NCI-H187 treated with DMSO at 0.1 percent for 48 hours (cell line): ENCODE data around the gene USP9Y.

ENCODE experiments used
- DNase-seq: peaks from one replicate; lab custom pipeline; 2025; lab: John Stamatoyannopoulos, UW

Gene USP9Y

DNA sequence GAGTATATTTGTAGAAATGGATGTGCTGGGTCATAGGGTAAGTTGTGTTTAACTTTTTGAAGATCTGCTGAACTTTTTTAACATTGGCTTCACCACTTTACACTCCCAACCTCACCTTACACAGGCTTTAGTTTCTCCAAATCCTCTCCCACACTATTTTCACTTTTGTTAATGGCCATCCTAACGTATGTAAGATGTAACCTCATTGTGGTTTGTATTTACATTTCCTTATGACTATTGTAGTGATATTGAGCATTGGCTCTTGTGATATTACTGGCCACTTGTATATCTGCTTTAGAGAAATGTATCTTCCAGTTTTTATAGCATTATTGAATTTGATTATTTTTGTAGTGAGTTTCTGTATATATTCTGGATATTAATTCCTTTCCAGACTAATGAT is 93.0 kb downstream of the USP9Y start:
- DNase-seq: no peak

DNA sequence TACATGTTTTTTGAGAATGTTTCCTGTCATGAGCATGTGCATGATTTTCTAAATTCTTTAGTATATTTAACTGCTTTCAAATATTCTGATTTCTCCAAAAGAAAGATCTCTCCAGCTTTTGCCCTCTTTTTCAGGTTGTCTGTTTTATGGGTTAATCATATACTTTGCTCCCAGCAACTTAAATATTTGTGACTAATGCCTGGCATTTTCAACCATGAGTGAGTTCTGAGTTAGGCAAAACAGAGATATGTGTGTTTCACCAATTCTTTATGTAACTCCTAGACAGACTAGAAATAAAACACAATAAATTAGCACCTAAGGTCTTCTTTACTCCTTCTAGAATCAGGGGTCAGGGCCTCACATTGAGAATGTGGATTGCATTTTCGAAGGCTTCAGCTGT is 107.0 kb downstream of the USP9Y start:
- DNase-seq: no peak

DNA sequence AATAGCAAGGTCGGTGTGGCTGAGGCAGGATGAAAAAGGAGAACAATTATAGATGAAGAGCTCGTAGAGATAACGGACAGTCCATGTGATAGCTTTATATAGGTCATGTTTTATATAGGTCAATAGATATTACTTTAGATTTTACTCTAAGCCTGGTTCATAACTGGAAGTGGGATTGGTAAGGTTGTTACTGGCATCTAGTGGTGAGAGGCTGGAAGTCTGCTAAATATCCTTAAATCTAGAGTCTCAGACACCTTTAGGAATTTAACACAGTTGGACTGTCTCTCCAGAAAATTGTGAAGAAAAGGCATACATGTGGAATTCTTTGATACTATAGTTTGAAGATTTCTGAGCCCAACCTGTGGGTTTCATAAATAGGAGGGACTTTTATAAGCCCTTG is 108.0 kb downstream of the USP9Y start:
- no peak for DNase-seq

DNA sequence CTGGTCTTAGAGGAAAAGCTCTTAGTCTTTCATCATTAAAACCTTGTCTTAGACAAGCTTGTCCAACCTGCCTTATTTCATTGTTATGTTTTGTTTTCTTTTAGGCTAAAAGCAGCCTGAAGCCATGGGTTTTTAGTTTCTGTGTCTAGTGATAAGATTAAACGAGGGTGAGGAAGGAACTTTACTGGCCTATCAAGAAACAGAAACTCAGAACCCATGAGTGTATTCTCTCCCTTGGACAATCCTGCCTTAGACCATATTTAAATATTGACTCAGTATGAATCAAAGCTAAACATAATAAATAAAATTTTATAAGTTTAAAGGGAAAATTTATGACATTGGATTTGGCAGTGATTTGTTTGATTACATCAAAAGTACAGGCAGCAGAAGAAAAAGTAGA is 122.4 kb downstream of the USP9Y start:
- DNase-seq: no peak

DNA sequence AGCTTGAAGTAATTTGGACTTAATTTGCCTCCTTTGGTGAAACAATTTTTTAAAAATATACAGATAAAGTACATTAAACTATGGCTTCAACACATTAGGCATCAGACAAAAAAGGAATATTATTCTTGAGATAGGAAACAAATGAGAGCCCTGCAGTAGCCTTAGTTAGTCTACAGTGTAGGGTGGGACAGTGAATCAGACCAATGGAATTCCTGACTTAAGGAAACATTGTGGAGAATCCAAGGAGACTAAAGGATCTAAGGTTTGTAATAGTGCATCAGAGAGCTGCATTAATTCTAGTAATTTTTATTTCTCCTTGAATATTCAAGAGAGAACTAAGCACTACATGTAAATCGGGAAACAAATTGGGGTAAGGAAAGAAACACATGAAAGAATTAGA is 125.8 kb downstream of the USP9Y start:
- DNase-seq: no peak

DNA sequence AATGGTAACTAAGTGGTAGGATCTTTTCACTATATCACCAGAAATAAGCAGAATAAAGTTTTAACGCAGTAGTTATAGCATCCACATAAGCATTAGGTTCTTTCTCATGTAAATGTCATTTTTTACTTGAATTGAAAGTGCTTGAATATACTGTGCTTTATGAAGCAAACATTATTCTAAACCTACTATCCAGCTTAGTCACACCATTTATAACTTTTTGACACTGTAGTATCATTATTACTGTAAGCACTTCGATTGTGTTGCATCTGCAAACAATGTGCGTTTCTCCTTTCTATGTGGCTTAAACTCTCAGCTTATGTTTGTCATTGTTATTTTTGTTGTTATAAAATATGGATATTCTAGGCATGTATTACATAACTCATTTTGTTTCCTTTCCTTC is 132.3 kb downstream of the USP9Y start:
- DNase-seq: no peak

DNA sequence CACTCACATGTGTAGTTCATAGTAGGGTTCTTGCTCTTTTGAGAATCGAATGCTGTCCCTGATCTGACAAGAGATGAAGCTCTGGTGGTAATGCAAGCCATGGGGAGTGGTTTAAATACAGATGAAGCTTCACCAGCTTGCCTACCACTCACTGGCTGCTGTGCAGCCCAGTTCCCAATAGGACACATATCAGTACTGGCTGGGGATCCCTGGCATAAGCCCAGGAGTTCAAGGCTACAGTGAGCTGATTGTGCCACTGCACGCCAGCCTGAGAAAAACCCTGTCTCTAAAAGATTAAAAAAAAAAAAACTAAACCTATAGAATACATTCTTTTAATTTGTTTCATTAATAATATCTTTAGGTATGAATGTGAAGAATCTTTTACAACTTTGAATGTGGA is 136.5 kb downstream of the USP9Y start:
- DNase-seq: no peak

DNA sequence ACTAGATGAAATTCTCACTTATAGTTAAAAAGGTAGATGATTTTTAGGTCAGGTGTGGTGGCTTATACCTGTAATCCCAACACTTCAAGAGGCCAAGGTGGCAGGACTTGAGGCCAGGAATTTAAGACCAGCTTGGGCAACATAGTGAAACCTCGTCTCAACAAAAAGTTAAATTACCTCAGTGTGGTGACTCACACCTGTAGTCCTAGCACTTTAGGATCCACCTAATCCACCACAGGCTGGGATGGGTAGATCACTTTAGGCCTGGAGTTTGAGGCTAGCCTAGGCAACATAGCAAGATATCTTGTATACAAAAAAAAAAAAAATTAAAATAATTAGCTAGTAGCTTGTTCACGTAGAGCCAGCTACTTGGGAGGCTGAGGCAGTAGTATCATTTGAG is 140.3 kb downstream of the USP9Y start:
- DNase-seq: no peak

DNA sequence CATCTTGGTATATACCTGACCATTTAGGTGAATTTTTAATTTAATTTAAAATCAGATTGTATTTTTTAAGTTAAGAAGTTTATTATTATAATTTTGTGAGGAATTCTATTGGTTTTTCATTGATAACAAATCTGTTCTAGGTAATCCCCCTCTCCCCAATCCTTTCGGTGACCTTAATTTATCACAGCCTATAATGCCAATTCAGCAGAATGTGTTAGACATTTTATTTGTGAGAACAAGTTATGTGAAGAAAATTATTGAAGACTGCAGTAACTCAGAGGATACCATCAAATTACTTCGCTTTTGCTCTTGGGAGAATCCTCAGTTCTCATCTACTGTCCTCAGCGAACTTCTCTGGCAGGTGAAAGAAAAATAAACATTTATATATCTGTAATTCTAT is 145.8 kb downstream of the USP9Y start:
- DNase-seq: no peak

DNA sequence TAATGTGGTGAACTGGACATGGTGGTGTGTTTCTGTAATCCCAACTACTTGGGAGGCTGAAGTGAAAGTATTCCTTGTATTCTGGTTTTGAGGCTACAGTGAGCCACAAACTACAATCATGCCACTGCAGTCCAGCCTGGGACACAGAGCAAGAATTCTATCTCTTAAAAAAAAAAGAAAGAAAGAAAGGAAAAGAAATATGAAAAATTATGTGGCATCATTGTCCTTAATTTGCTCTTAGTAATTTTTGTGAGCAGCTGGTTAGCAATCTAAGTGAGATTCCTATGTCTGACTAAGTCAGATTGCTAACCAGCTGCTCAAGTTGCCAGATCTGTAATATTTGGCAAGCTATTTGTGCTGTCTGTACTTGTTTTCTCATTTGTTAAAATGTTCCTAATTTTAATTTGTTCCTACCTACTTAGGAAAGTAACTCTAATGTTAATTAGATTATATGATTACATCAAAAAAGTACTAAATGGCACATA is 154.8 kb downstream of the USP9Y start:
- no peak for DNase-seq

DNA sequence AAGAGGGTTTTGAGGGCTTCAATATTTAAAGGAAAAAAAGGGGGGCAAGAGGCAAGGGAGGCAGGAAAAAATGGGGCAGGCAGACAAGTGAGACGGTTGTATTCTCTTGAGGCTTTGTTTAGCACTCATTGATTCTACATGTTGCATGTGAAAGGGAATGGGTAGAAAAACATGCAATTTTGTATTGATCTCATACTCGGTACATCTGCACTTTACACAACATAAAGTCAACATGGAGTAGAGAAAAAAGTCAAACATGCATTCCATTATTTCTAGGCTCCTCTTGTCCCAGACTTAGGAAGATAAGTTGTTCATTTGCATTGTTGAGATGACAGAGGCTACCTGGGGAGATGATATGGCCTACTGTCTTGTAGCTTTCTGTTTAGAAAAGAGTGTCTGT is 166.9 kb downstream of the USP9Y start:
- no peak for DNase-seq

DNA sequence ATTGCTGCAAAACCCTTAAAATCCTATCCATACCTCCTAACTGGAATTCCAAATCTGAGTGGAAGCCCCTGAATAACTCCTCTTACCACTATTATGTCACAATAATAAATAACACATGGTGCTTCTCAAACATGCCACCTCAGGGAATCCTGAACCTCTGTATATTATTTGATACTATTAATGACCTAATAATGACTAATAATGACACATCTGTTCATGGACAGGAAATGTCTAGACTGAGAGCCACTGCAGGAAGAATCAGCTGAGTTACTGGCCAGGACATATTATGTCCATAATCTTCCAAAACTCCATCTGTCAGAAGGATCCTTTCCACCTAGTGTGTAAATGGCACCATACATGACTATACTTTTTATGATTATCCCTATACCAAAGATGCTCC is 195.9 kb downstream of the USP9Y start:
- DNase-seq: no peak

DNA sequence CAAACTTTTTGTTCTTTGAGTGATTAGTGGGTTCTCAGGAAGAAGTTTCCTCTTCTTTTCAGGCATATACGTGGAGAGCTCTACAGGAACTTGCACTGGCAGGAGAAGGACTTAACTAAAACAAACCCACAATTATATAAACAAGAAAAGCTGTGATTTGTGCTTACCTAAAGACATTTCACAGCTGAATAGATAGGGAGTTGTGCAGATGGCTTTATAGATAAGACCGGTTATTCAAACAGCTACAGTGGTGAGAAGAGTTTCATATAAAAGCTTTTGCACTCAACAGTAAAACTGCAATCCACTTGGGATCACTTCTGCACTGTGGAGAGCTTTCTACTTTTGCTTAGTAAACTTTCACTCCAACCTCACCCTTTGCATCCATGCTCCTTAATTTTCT is 197.6 kb downstream of the USP9Y start:
- DNase-seq: no peak

DNA sequence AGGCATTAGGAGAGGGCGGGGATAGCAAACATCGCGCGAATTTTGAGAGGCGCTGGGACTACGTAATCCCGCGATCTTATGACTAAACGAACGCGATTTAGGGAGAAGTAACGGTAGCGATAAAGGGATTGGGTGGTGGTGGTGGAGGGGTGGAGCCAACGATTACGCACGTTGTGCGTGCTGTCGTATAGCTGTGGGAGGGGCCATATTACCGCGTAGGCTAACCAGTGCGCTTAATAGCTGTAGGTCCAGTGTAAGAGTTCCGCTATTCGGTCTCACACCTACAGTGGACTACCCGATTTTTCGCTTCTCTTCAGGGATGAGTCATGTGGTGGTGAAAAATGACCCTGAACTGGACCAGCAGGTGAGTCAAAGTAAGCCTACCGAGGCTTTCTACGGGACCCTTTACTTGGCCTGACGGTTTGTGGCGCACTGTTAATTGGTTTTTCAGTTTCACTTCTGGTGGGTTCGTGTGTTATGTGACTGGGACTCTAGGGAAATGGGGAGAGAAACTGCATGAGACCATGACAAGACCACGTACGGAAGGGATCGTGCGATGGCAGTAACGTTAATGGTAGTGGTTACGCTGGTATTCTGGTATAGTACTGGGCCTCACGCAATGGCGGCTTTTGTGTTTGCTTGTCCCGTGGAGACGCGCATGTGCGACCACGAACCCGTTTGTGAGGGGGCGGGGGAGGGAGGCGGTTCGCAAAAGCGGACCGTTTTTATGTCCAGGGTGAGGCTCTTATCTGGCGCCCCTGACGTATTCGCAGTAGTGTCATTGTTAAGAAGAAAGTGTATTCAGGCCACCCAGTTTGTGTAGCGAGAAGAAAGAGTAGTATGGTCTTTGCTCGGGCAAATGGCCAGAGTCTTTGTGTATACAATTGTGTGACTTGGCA is 203.8 kb downstream of the USP9Y start, which contains the start of gene DDX3Y:
Gene DDX3Y, plus strand, starts transcription at position 251 of the 899 bp plus-strand sequence. Its CDS starts 69 bp downstream, at position 320.
- no peak for DNase-seq

DNA sequence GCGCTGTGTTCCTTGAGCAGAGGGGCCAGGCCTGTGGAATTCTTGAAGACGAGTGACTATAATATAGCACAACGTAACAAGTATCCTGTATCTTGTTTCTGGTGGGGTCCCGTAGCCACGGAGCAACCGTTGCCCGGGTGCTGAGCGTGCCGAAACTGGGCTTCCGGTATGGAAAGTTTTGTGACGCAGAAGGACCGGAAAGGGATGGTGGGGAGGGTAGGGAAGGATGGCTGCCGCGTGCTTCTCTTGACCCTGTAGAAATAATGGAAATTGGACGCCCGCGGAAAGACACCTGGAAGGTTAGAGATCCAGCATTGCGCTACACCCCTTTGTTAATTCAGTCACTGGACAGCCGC is 204.5 kb downstream of the USP9Y start:
- no peak for DNase-seq

DNA sequence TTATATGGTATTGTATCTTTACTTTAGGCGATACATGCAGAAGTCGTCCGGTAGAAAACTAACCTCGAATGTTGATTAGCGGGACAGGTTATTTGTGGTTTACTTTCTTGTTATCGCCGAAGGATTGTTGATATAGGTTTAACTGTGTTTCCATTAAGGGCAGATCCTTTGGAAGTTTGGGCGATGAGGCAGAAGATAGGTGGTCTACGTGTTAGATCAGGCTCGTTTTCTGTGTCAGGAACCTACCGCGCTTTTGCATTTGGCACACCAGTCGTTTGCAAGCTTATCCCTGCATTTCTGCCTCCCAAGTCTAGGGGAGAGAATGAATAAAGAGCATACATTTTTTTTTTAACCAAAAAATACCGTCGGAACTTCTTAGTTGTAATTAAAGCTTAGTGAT is 204.9 kb downstream of the USP9Y start:
- DNase-seq: no peak
